OCI-LY3 (cell line): ENCODE data around the gene MGA.

Source experiments
- H2AFZ ChIP-seq: fragments of 200-600, 300-600 bp; shearing (Covaris generic); 2 replicates; pipeline ENCODE4 v1.6.0; 2014; ENCODE audit warnings: antibody characterized with exemption, low read depth, low read length
- H3K27ac ChIP-seq: fragments of 200-600, 300-600 bp; sonication (generic); 2 replicates; pipeline ENCODE4 v1.5.1; 2014; ENCODE audit warnings: mild to moderate bottlenecking, low read length, moderate library complexity, mixed read lengths
- H3K27me3 ChIP-seq: fragments of 200-600, 300-600 bp; sonication (generic); 2 replicates; pipeline ENCODE4 v1.6.1; 2014; ENCODE audit warnings: low read depth, low read length, mixed read lengths
- H3K36me3 ChIP-seq: fragments of 200-600, 300-600 bp; sonication (generic); replicated peaks from 2 replicates; pipeline ENCODE3; 2014; ENCODE audit warnings: low read depth, low read length, mixed read lengths
- H3K4me1 ChIP-seq: fragments of 300-600, 200-600 bp; sonication (generic); 2 replicates; pipeline ENCODE4 v1.6.1; 2014; ENCODE audit warnings: low read length, mixed read lengths
- H3K4me2 ChIP-seq: fragments of 200-600, 300-600 bp; sonication (generic); 2 replicates; pipeline ENCODE4 v1.6.1; 2014; ENCODE audit warnings: low read length, mixed read lengths
- H3K4me3 ChIP-seq: fragments of 300-600, 200-600 bp; sonication (generic); 2 replicates; pipeline ENCODE4 v1.5.1; 2014; ENCODE audit warnings: antibody characterized with exemption, mild to moderate bottlenecking, low read length, moderate library complexity
- H3K79me2 ChIP-seq: fragments of 300-600, 200-600 bp; shearing (Covaris generic); 2 replicates; pipeline ENCODE4 v1.6.1; 2014; ENCODE audit warnings: mild to moderate bottlenecking, low read length, mixed read lengths
- H3K9ac ChIP-seq: fragments of 300-600, 200-600 bp; shearing (Covaris generic); 2 replicates; pipeline ENCODE4 v1.6.0; 2014; ENCODE audit warnings: mild to moderate bottlenecking, low read length, moderate library complexity
- H3K9me3 ChIP-seq: fragments of 200-600, 300-600 bp; shearing (Covaris generic); 2 replicates; pipeline ENCODE4 v1.6.1; 2014; ENCODE audit warnings: low read length, mixed read lengths; ENCODE audit not compliant: insufficient read depth
- H4K20me1 ChIP-seq: fragments of 200-600, 300-600 bp; sonication (generic); 2 replicates; pipeline ENCODE4 v1.6.1; 2016; ENCODE audit warnings: low read length, mixed read lengths; ENCODE audit not compliant: insufficient read depth
- EZH2phosphoT487 ChIP-seq: fragments of 200-600 bp; shearing (Covaris generic); IDR thresholded peaks from 2 replicates; pipeline ENCODE4 v1.6.1; 2018; ENCODE audit warnings: antibody characterized with exemption, mixed run types, low read depth
- TF ChIP-seq, protein P1 (sequence below): fragments of 200-600, 300-600 bp; sonication (generic); IDR thresholded peaks from 2 replicates; pipeline ENCODE4 v1.5.1; 2014; ENCODE audit warnings: antibody characterized with exemption, low read length, low read depth

Gene MGA

DNA sequence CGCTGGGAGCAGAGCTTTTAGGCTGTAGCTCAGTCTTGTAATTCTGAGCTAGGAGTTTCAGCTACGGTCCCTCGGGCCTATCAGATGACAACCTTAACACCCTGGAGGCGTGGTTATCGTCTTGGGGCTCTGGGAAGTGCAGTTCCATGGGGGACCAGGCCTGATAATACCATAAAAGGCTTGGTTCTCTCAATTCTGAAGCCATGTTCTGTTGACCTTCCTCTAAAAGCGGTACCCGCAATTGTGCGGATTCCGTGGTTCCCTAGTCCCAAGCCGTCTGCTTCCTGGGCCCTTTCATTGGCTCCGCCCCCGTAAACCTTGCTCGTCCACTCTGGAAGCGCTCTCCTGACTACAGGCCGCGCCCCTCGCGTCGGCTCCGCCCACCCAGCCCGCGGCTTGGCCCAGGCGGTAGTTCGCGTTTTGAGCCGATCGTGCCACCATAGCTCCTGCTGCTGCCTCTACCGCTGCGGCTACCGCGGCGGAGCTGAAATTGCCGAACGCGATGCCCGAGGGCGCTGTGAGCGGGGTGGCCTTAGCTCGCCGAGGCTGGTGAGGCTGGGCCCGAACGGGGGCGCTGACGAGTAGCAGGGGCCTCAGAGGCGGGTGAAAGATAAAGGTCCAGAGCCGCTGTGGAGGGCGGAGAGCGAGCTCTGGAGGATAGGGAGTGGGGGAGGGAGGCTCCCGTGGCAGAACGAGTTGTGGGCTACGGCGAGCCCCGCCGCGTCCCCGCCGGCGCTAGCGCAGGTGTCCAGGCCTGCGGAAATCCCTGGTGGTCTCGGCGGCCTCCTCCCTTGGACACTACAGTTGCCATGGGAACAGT is 114.1 kb downstream of the MGA start, which contains the start of gene MAPKBP1:
TSS of gene MAPKBP1 (plus strand) at position 423 of the 820 bp plus-strand sequence. CDS start 792 bp downstream, outside the sequence.
- Histone ChIP-seq H3K4me3 (peak within 1 kb of the TSS; percentile 92), H3K4me2 (peak within 1 kb of the TSS; percentile 89), H3K4me1 (peaks cover 24% of the 10 kb centered on the region), H3K27ac (peak within 1 kb of the TSS; percentile 82), H3K79me2 (peaks cover 17% of the 10 kb centered on the region), H4K20me1 (no peaks in the 10 kb centered on the region), H2AFZ (peak within 1 kb of the TSS; percentile 71), H3K9ac (peak within 1 kb of the TSS; percentile 86), H3K27me3 (no peaks in the 10 kb centered on the region), H3K9me3 (no peaks in the 10 kb centered on the region), H3K36me3 (no peaks in the 10 kb centered on the region)
- TF ChIP-seq EZH2phosphoT487, result no peak
- TF ChIP-seq, protein P1, sequence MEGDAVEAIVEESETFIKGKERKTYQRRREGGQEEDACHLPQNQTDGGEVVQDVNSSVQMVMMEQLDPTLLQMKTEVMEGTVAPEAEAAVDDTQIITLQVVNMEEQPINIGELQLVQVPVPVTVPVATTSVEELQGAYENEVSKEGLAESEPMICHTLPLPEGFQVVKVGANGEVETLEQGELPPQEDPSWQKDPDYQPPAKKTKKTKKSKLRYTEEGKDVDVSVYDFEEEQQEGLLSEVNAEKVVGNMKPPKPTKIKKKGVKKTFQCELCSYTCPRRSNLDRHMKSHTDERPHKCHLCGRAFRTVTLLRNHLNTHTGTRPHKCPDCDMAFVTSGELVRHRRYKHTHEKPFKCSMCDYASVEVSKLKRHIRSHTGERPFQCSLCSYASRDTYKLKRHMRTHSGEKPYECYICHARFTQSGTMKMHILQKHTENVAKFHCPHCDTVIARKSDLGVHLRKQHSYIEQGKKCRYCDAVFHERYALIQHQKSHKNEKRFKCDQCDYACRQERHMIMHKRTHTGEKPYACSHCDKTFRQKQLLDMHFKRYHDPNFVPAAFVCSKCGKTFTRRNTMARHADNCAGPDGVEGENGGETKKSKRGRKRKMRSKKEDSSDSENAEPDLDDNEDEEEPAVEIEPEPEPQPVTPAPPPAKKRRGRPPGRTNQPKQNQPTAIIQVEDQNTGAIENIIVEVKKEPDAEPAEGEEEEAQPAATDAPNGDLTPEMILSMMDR, result peak; percentile 89

DNA sequence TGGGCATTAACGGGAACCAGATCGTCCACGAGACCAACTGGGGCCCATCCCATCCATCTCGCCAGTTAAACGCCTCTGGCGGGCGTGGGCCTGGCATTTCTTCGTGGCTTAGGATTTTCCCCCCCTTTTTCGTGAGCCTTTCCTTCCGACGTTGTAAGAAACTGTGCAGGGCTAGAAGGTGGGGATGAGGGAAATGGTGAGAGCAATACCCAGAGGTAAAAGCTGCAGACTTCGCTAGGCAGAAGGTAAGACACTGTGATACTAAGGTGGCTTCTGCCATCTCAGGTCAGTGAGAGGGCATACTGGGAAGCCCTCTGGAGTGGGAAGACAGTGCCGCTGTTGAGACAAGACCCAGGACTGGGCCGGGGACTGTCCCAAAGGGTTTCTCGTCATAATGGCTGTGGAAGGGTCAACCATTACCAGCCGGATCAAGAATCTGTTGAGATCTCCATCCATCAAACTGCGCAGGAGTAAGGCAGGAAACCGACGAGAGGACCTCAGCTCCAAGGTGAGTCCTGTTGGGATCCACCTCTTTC is 114.7 kb downstream of the MGA start:
- H3K36me3 ChIP-seq, result peaks cover under 1% of the 10 kb centered on the region
- peak overlapping the region; percentile 71 for H2AFZ ChIP-seq
- H4K20me1 ChIP-seq, result no peaks in the 10 kb centered on the region
- H3K4me2 ChIP-seq, result peak overlapping the region; percentile 77
- TF ChIP-seq EZH2phosphoT487, result no peak
- peak overlapping the region; percentile 92 for H3K4me3 ChIP-seq
- H3K27me3 ChIP-seq, result no peaks in the 10 kb centered on the region
- peak overlapping the region; percentile 86 for H3K9ac ChIP-seq
- H3K27ac ChIP-seq, result peak overlapping the region; percentile 82
- H3K4me1 ChIP-seq, result peaks cover 28% of the 10 kb centered on the region
- H3K79me2 ChIP-seq, result peaks cover 22% of the 10 kb centered on the region
- no peaks in the 10 kb centered on the region for H3K9me3 ChIP-seq

DNA sequence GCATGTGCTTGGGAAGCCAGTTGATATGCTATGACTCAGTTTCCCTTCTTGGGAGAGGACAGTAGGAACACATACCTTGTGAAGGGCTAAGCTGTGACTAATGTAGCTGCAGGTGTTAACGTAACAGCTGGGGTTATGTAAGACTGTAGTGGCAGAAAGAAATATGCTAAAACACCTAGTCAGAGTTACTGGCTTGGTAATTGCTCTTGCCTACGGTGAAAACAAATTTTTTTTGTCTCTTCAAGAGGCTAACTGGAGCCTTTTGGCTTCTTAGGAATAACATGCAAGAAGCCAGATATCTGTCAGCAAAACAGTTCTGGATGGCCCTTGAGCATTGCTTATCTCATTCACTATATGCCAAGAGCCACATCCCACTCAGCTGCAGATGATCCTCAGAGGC is 115.4 kb downstream of the MGA start:
- H3K36me3 ChIP-seq, result peaks cover 2% of the 10 kb centered on the region
- H3K4me1 ChIP-seq, result peaks cover 31% of the 10 kb centered on the region
- peak overlapping the region; percentile 92 for H3K4me3 ChIP-seq
- no peaks in the 10 kb centered on the region for H3K27me3 ChIP-seq
- H3K79me2 ChIP-seq, result peaks cover 24% of the 10 kb centered on the region
- TF ChIP-seq EZH2phosphoT487, result no peak
- TF ChIP-seq, protein P1, result no peak
- H3K9ac ChIP-seq, result peak overlapping the region; percentile 86
- no peaks in the 10 kb centered on the region for H4K20me1 ChIP-seq
- no peaks in the 10 kb centered on the region for H3K9me3 ChIP-seq
- no peak overlapping the region for H3K27ac ChIP-seq
- no peak overlapping the region for H2AFZ ChIP-seq
- peak overlapping the region; percentile 77 for H3K4me2 ChIP-seq

DNA sequence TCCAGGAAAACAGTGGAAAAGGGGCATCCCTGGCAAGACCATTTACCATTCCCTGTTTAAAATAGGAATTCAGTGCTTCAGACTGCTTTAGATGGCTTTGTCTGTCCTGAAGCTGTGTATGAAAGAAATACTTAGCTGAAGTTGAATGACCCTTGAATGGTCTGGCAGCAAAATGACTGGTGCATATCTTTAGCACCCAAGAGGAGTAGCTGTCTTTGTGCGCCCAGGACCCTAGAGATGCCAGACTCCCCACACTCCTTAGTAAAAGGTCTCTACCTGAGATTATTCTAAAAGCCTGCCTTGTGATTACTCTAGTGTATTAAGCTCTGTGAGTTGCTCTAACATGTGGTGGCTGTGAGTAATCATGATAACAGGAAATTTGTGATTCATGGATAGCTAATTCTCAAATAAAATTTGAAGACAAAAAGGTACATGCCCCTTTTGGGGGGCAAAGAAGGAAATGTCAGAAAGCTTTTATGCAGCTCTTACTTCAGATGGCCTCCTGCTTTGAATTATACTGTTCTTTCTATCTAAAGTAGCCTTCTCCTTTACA is 117.3 kb downstream of the MGA start:
- no peak overlapping the region for H3K27ac ChIP-seq
- no peaks in the 10 kb centered on the region for H3K9me3 ChIP-seq
- H3K4me3 ChIP-seq, result no peak overlapping the region
- peaks cover 28% of the 10 kb centered on the region for H3K79me2 ChIP-seq
- H3K9ac ChIP-seq, result no peak overlapping the region
- H3K36me3 ChIP-seq, result peaks cover 2% of the 10 kb centered on the region
- TF ChIP-seq, protein P1, result no peak
- no peak for TF ChIP-seq EZH2phosphoT487
- no peaks in the 10 kb centered on the region for H3K27me3 ChIP-seq
- no peak overlapping the region for H2AFZ ChIP-seq
- H3K4me2 ChIP-seq, result no peak overlapping the region
- peaks cover 30% of the 10 kb centered on the region for H3K4me1 ChIP-seq
- H4K20me1 ChIP-seq, result no peaks in the 10 kb centered on the region
